ENCODE results near the gene MAN2B2.

DNA sequence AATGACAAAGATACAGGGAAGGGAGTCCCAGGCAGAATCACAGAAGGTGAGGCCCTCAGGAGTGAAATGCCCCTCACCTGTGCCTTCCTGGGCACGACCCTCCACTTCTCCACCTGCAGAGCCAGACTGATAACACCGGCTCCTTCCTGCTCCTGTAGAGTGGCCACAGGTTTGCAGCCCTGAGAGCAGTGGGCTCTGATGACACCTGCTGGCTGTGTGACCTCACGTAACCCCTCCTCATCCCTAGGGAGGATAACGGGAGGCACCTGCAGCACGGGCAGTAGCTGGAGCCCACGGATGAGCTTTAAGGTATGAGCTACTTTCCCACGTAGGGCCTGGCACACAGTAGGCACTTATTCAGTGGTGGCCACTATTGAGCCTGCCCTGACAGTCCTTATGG is 25.5 kb upstream of the MAN2B2 start:
- TF ChIP-seq CTCF (conservative IDR thresholded peaks at IDR 0.05; ENCODE audit: low read depth, low read length) (no peak), EZH2phosphoT487 (IDR thresholded peaks at IDR 0.05; ENCODE audit: borderline replicate concordance, low read length) (no peak), EZH2 (IDR thresholded peaks at IDR 0.05; ENCODE audit: low read length, unreplicated experiment) (no peak)
